CD4-positive, alpha-beta T cell treated with Interleukin-17A for 4 hours (primary cell): ENCODE results near the gene SLC40A1.

Source experiments
- DNase-seq: peaks from one replicate; pipeline ENCODE4 v3.0.0-alpha.2; 2020; ENCODE audit warnings: mixed read lengths

The SLC40A1 gene

GRCh38 chr2:189561371-189562038 is 19.1 kb downstream of the SLC40A1 start:
- DNase-seq: no peak

GRCh38 chr2:189560273-189560586 is 20.4 kb downstream of the SLC40A1 start:
- DNase-seq: no peak

GRCh38 chr2:189559579-189560272 is 20.9 kb downstream of the SLC40A1 start:
- DNase-seq: no peak

- no peak for DNase-seq
Observed at GRCh38 chr2:189558516-189559272, 21.9 kb downstream of the SLC40A1 start.

GRCh38 chr2:189557373-189557772 is 23.2 kb downstream of the SLC40A1 start:
- DNase-seq: no peak

- no peak for DNase-seq
Observed at GRCh38 chr2:189556526-189556925, 24.1 kb downstream of the SLC40A1 start.

GRCh38 chr2:189555232-189555631 is 25.4 kb downstream of the SLC40A1 start:
- no peak for DNase-seq

GRCh38 chr2:189553504-189554088 is 27.0 kb downstream of the SLC40A1 start:
- no peak for DNase-seq

GRCh38 chr2:189552991-189553404 is 27.6 kb downstream of the SLC40A1 start:
- no peak for DNase-seq

GRCh38 chr2:189552334-189552990 is 28.1 kb downstream of the SLC40A1 start:
- DNase-seq: no peak

GRCh38 chr2:189551808-189552207 is 28.8 kb downstream of the SLC40A1 start:
- DNase-seq: no peak

- DNase-seq: no peak
Observed at GRCh38 chr2:189549449-189549832, 31.1 kb downstream of the SLC40A1 start.

GRCh38 chr2:189548666-189549448 is 31.7 kb downstream of the SLC40A1 start:
- no peak for DNase-seq

- DNase-seq: no peak
Observed at GRCh38 chr2:189545418-189545817, 35.2 kb downstream of the SLC40A1 start.

- DNase-seq: no peak
Observed at GRCh38 chr2:189544318-189545042, 36.1 kb downstream of the SLC40A1 start.

- no peak for DNase-seq
Observed at GRCh38 chr2:189543367-189543766, 37.2 kb downstream of the SLC40A1 start.

GRCh38 chr2:189542145-189542882 is 38.3 kb downstream of the SLC40A1 start:
- DNase-seq: no peak

- no peak for DNase-seq
Observed at GRCh38 chr2:189541591-189541990, 39.0 kb downstream of the SLC40A1 start.

GRCh38 chr2:189540551-189540950 is 40.0 kb downstream of the SLC40A1 start:
- no peak for DNase-seq

- DNase-seq: no peak
Observed at GRCh38 chr2:189538402-189538801, 42.2 kb downstream of the SLC40A1 start.

- DNase-seq: no peak
Observed at GRCh38 chr2:189536830-189537229, 43.8 kb downstream of the SLC40A1 start.
